Osteocyte (in vitro differentiated cells): ENCODE data around the gene FNBP1L. TPM values are rescaled to one million over a fixed set of nuclear protein-coding genes. Genes with fewer than 3 reads are reported as not detected.

Experiments used
- DNase-seq: peaks from one replicate; pipeline ENCODE4 v3.0.0; 2021; ENCODE audit warnings: mixed read lengths; ENCODE audit not compliant: unreplicated experiment; ENCODE audit errors: extremely low spot score
- H3K27ac Mint-ChIP-seq: one replicate; pipeline ENCODE4 v1.8.0; 2021; ENCODE audit warnings: mild to moderate bottlenecking, mixed read lengths; ENCODE audit not compliant: unreplicated experiment
- H3K27me3 Mint-ChIP-seq: one replicate; pipeline ENCODE4 v1.8.0; 2021; ENCODE audit warnings: mixed read lengths; ENCODE audit not compliant: unreplicated experiment
- H3K36me3 Mint-ChIP-seq: one replicate; pipeline ENCODE4 v1.8.0; 2021; ENCODE audit warnings: mixed read lengths; ENCODE audit not compliant: unreplicated experiment
- H3K4me1 Mint-ChIP-seq: one replicate; pipeline ENCODE4 v1.8.0; 2021; ENCODE audit warnings: mixed read lengths; ENCODE audit not compliant: unreplicated experiment
- H3K4me3 Mint-ChIP-seq: one replicate; pipeline ENCODE4 v1.8.0; 2021; ENCODE audit warnings: mild to moderate bottlenecking, moderate library complexity, mixed read lengths; ENCODE audit not compliant: unreplicated experiment
- H3K9me3 Mint-ChIP-seq: one replicate; pipeline ENCODE4 v1.8.0; 2021; ENCODE audit warnings: mixed read lengths; ENCODE audit not compliant: unreplicated experiment
- CTCF ChIP-seq: fragments of 200-600 bp; sonication (generic); IDR thresholded peaks from 2 replicates; pipeline ENCODE4 v1.5.0; 2021; ENCODE audit warnings: antibody characterized with exemption, mild to moderate bottlenecking, moderate library complexity
- total RNA-seq: library from RNA; stranded (reverse); gene quantifications from 2 replicates; pipeline ENCODE4 v1.2.1, GENCODE V29; 2021

FNBP1L gene
- total RNA-seq, 1 donor from 2014 or later, result 63.3 TPM

GRCh38 chr1:93541045-93541444, 93.1 kb downstream of the FNBP1L start:
- H3K27me3 Mint-ChIP-seq, result no peaks in the 10 kb centered on the region
- no peak for DNase-seq
- no peak overlapping the region for H3K27ac Mint-ChIP-seq
- peaks cover 35% of the 10 kb centered on the region for H3K36me3 Mint-ChIP-seq
- no peaks in the 10 kb centered on the region for H3K9me3 Mint-ChIP-seq
- no peak overlapping the region for H3K4me3 Mint-ChIP-seq
- no peak for TF ChIP-seq CTCF
- peaks cover 17% of the 10 kb centered on the region for H3K4me1 Mint-ChIP-seq

GRCh38 chr1:93542398-93542797, 94.5 kb downstream of the FNBP1L start:
- no peaks in the 10 kb centered on the region for H3K27me3 Mint-ChIP-seq
- H3K4me3 Mint-ChIP-seq, result no peak overlapping the region
- peaks cover 42% of the 10 kb centered on the region for H3K36me3 Mint-ChIP-seq
- no peak for DNase-seq
- H3K9me3 Mint-ChIP-seq, result no peaks in the 10 kb centered on the region
- peaks cover 10% of the 10 kb centered on the region for H3K4me1 Mint-ChIP-seq
- H3K27ac Mint-ChIP-seq, result no peak overlapping the region
- no peak for TF ChIP-seq CTCF

GRCh38 chr1:93546162-93546863, 98.4 kb downstream of the FNBP1L start:
- DNase-seq, result no peak
- Mint-ChIP-seq H3K27ac (no peak overlapping the region), H3K9me3 (no peaks in the 10 kb centered on the region), H3K4me1 (peaks cover 8% of the 10 kb centered on the region), H3K4me3 (no peak overlapping the region), H3K27me3 (no peaks in the 10 kb centered on the region), H3K36me3 (peaks cover 57% of the 10 kb centered on the region)
- no peak for TF ChIP-seq CTCF

- no peak for DNase-seq
- no peak overlapping the region for H3K27ac Mint-ChIP-seq
- no peak overlapping the region for H3K4me3 Mint-ChIP-seq
- no peak for TF ChIP-seq CTCF
- peaks cover 36% of the 10 kb centered on the region for H3K4me1 Mint-ChIP-seq
- H3K36me3 Mint-ChIP-seq, result peaks cover 50% of the 10 kb centered on the region
- H3K9me3 Mint-ChIP-seq, result no peaks in the 10 kb centered on the region
- H3K27me3 Mint-ChIP-seq, result no peaks in the 10 kb centered on the region
Measured at GRCh38 chr1:93549131-93549530, 101.2 kb downstream of the FNBP1L start.

- no peaks in the 10 kb centered on the region for H3K9me3 Mint-ChIP-seq
- no peak for DNase-seq
- TF ChIP-seq CTCF, result no peak
- peaks cover 45% of the 10 kb centered on the region for H3K36me3 Mint-ChIP-seq
- no peaks in the 10 kb centered on the region for H3K27me3 Mint-ChIP-seq
- no peak overlapping the region for H3K27ac Mint-ChIP-seq
- H3K4me1 Mint-ChIP-seq, result peaks cover 43% of the 10 kb centered on the region
- H3K4me3 Mint-ChIP-seq, result no peak overlapping the region
Measured at GRCh38 chr1:93549811-93550210, 101.9 kb downstream of the FNBP1L start.
